IgD-negative memory B cell (primary cell): ENCODE measurements around the gene AIFM1. TPM values are rescaled to one million over a fixed set of nuclear protein-coding genes. Genes with fewer than 3 reads are reported as not detected.

Experiments
- H3K27ac Mint-ChIP-seq, 3 donors: one replicate each; pipeline ENCODE4 v1.8.0; 2020 to 2022; ENCODE audit warnings: mild to moderate bottlenecking in 3 of 3, mixed read lengths in 3 of 3, moderate library complexity in 1 of 3
- H3K27me3 Mint-ChIP-seq: one replicate; pipeline ENCODE4 v1.8.0; 2021; ENCODE audit warnings: mixed read lengths
- H3K36me3 Mint-ChIP-seq: one replicate; pipeline ENCODE4 v1.8.0; 2020; ENCODE audit warnings: mild to moderate bottlenecking, mixed read lengths
- H3K4me1 Mint-ChIP-seq, 3 donors: one replicate each; pipeline ENCODE4 v1.8.0; 2020 to 2022; ENCODE audit warnings: mixed read lengths in 3 of 3, mild to moderate bottlenecking in 1 of 3
- H3K4me3 Mint-ChIP-seq, 4 donors: one replicate each; pipeline ENCODE4 v1.8.0; 2020 to 2022; ENCODE audit warnings: mild to moderate bottlenecking in 4 of 4, mixed read lengths in 4 of 4, moderate library complexity in 3 of 4
- H3K9me3 Mint-ChIP-seq, 3 donors: one replicate each; pipeline ENCODE4 v1.8.0; 2020 to 2021; ENCODE audit warnings: mixed read lengths in 3 of 3, mild to moderate bottlenecking in 1 of 3
- polyA plus RNA-seq: library from polyadenylated mRNA; unstranded; fragments of 300-500 nt; fragmentation: Illumina TruSeq; gene quantifications from one replicate; pipeline ENCODE4 v1.2.3, GENCODE V29; 2021

The AIFM1 gene
- 26.2 TPM for polyA plus RNA-seq

- peaks cover 2% of the 10 kb centered on the region for H3K36me3 Mint-ChIP-seq
- peak within 1 kb of the TSS; percentile 84 to 98 (median 90) for H3K4me3 Mint-ChIP-seq
- no peaks in the 10 kb centered on the region for H3K9me3 Mint-ChIP-seq
- H3K4me1 Mint-ChIP-seq: peaks cover 12 to 21% (median 14%) of the 10 kb centered on the region in 3 donors
- H3K27me3 Mint-ChIP-seq: no peaks in the 10 kb centered on the region
- peak within 1 kb of the TSS; percentile 78 to 90 (median 86) for H3K27ac Mint-ChIP-seq
These were observed at the start of gene AIFM1 for GRCh38 chrX:130165703-130166502. AIFM1 (minus strand) TSS chrX:130165841; CDS start chrX:130165656, 185 bp downstream.

- Mint-ChIP-seq H3K27ac (peak overlapping the region in 1 of 3 donors; percentile 44), H3K9me3 (peaks cover 0 to 4% (median 0%) of the 10 kb centered on the region in 3 donors), H3K36me3 (peaks cover 2% of the 10 kb centered on the region), H3K27me3 (peaks cover 5% of the 10 kb centered on the region), H3K4me1 (no peaks in the 10 kb centered on the region), H3K4me3 (no peak overlapping the region)
These were observed 47.7 kb upstream of the AIFM1 start for GRCh38 chrX:130213376-130213775.

GRCh38 chrX:130212371-130212770 lies 46.7 kb upstream of the AIFM1 start:
- Mint-ChIP-seq H3K4me1 (no peaks in the 10 kb centered on the region), H3K27me3 (peaks cover 5% of the 10 kb centered on the region), H3K4me3 (no peak overlapping the region), H3K36me3 (peaks cover 2% of the 10 kb centered on the region), H3K27ac (peak overlapping the region in 1 of 3 donors; percentile 26), H3K9me3 (peaks cover 0 to 4% (median 0%) of the 10 kb centered on the region in 3 donors)

GRCh38 chrX:130211415-130212186 lies 46.0 kb upstream of the AIFM1 start:
- H3K4me3 Mint-ChIP-seq: no peak overlapping the region
- H3K27me3 Mint-ChIP-seq: peaks cover 5% of the 10 kb centered on the region
- H3K36me3 Mint-ChIP-seq: peaks cover 2% of the 10 kb centered on the region
- no peak overlapping the region for H3K27ac Mint-ChIP-seq
- no peaks in the 10 kb centered on the region for H3K4me1 Mint-ChIP-seq
- no peaks in the 10 kb centered on the region for H3K9me3 Mint-ChIP-seq

DNA sequence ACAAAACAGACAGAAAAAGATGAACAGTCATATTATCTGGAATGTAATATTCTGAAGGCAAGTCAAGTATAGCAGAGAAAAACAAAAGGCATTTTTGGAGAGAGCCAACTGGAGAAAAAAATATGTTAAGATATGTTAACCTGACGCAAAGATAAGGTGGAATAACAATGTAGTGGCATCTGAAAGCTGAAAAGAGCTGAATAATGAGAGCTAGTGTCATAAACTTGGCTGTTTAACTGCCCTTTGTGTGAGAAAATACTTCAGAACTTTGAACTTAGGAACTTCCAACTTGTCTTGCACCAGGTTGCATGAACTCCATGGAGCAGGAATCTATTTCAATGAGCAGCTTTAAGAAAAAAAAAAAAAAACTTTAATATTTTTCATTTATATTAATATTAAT lies 39.0 kb upstream of the AIFM1 start:
- Mint-ChIP-seq H3K4me3 (no peak overlapping the region), H3K27me3 (no peaks in the 10 kb centered on the region), H3K4me1 (no peaks in the 10 kb centered on the region), H3K27ac (no peak overlapping the region), H3K9me3 (no peaks in the 10 kb centered on the region), H3K36me3 (no peaks in the 10 kb centered on the region)

GRCh38 chrX:130197464-130197863 lies 31.8 kb upstream of the AIFM1 start:
- no peak overlapping the region for H3K27ac Mint-ChIP-seq
- peaks cover 2% of the 10 kb centered on the region for H3K27me3 Mint-ChIP-seq
- no peaks in the 10 kb centered on the region for H3K9me3 Mint-ChIP-seq
- peaks cover 0 to 5% (median under 1%) of the 10 kb centered on the region in 3 donors for H3K4me1 Mint-ChIP-seq
- H3K36me3 Mint-ChIP-seq: no peaks in the 10 kb centered on the region
- no peak overlapping the region for H3K4me3 Mint-ChIP-seq

DNA sequence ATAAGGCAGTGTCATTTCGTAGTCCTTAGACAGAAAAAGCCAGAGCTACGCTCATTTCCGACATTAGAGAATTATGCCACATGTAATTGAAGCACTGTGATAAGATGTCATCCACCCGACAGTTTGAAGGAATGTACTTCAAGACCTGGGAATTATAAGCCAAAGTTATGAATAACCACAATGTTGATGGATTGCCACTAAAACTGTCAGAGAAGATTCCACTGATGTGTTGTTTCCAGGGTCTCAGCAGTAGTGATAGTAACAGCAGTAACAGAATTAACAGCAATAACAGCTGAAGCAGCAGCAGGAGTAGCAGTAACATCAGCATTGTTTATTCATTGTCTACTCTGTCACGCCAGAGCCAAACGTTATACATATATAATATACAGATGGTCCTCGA lies 30.8 kb upstream of the AIFM1 start:
- Mint-ChIP-seq H3K4me3 (no peak overlapping the region), H3K27ac (no peak overlapping the region), H3K4me1 (peaks cover 1 to 7% (median 4%) of the 10 kb centered on the region in 3 donors), H3K9me3 (no peaks in the 10 kb centered on the region), H3K36me3 (no peaks in the 10 kb centered on the region), H3K27me3 (peaks cover 2% of the 10 kb centered on the region)

DNA sequence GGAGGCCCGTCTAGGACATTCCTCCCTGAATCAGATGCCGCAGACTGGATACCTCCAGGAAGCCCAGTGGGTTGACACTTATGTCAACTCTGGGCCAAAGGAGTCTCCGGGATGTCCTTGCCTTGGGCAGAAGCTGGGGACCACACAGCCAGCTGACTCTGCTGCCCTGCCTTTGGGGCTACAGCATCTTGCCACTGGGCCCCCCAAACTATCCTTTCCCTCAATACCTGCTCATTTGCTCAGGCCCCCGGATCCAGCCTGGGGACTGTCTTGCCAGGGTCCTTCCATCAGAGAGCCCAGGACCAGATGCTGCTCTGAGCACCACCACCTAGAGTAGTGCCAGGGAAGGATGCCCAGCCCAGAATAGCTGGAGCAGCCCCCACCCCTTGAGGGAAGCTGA lies 25.2 kb upstream of the AIFM1 start:
- H3K4me3 Mint-ChIP-seq: no peak overlapping the region
- H3K27ac Mint-ChIP-seq: no peak overlapping the region
- H3K27me3 Mint-ChIP-seq: peaks cover 5% of the 10 kb centered on the region
- no peaks in the 10 kb centered on the region for H3K9me3 Mint-ChIP-seq
- H3K36me3 Mint-ChIP-seq: no peaks in the 10 kb centered on the region
- peaks cover 3 to 7% (median 4%) of the 10 kb centered on the region in 3 donors for H3K4me1 Mint-ChIP-seq

DNA sequence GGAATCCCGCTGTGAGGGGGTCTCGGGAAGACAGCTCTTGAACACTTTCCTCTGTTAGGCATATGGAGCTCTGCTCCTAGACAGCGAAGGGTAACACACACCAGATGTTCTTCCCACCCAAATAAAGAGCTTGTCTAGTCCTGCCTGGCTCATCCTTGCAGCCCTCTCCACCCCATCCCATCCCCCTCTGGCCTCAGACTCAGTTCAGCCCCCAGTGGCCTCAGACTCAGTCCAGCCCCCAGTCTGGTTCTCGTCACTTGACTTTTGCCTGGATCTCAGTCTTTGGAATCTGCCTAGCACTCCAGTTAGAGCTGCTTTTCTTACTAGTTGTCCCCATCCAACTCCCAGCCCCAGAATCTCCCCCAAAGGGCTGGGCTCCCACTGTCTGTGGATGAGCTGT lies 21.0 kb upstream of the AIFM1 start:
- Mint-ChIP-seq H3K27ac (no peak overlapping the region), H3K27me3 (peaks cover 3% of the 10 kb centered on the region), H3K4me3 (no peak overlapping the region), H3K4me1 (peaks cover 7 to 16% (median 10%) of the 10 kb centered on the region in 3 donors), H3K36me3 (no peaks in the 10 kb centered on the region), H3K9me3 (no peaks in the 10 kb centered on the region)

- Mint-ChIP-seq H3K27me3 (peaks cover 3% of the 10 kb centered on the region), H3K36me3 (no peaks in the 10 kb centered on the region), H3K4me1 (peaks cover 7 to 16% (median 10%) of the 10 kb centered on the region in 3 donors), H3K9me3 (peaks cover 0 to 2% (median 0%) of the 10 kb centered on the region in 3 donors), H3K4me3 (no peak overlapping the region), H3K27ac (peak overlapping the region in 1 of 3 donors; percentile 38)
These were observed 19.2 kb upstream of the AIFM1 start for GRCh38 chrX:130184857-130185256.

GRCh38 chrX:130184168-130184567 lies 18.5 kb upstream of the AIFM1 start:
- Mint-ChIP-seq H3K4me1 (peaks cover 7 to 16% (median 10%) of the 10 kb centered on the region in 3 donors), H3K27ac (peak overlapping the region in 1 of 3 donors; percentile 77), H3K36me3 (no peaks in the 10 kb centered on the region), H3K27me3 (peaks cover 3% of the 10 kb centered on the region), H3K9me3 (peaks cover 0 to 2% (median 0%) of the 10 kb centered on the region in 3 donors), H3K4me3 (peak overlapping the region in 1 of 4 donors; percentile 23)

DNA sequence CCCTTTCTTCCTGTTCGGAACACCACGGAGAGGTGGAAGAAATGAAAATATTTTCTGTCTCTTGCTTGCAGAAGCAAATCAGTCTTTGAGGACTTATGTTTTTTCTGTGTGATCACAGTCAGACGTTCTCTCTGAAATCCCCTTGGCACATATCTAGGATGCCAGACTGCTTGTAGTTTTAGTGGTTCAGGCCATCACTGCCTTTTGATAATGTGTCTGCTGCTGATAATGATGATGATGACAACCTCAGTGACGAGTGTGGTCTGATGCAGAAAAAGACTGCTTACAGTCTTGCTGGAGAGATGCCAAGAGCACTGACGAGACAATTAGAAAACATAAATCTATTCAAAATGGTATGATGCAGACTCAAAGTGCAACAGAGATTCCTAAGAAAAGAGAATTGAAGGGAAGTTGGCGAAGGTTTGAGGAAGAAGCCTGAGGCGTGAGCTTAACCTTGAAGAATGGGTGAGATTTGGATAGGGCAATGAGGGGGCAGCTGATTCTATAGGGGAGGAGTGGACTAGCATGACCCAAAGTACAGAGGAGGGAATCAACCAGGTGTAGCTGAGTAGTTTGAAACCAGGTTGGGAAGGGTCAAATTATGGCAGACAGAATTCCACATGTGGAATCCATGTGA lies 14.1 kb upstream of the AIFM1 start:
- no peak overlapping the region for H3K4me3 Mint-ChIP-seq

GRCh38 chrX:130179170-130179569 lies 13.5 kb upstream of the AIFM1 start:
- Mint-ChIP-seq H3K27ac (peak overlapping the region in 1 of 3 donors; percentile 31), H3K36me3 (no peaks in the 10 kb centered on the region), H3K27me3 (peaks cover 1% of the 10 kb centered on the region), H3K4me1 (peaks cover 27 to 36% (median 33%) of the 10 kb centered on the region in 3 donors), H3K9me3 (peaks cover 0 to 2% (median 0%) of the 10 kb centered on the region in 3 donors), H3K4me3 (no peak overlapping the region)

More for the DNA sequence above, 14.1 kb upstream of the AIFM1 start:
- H3K9me3 Mint-ChIP-seq: peaks cover 0 to 2% (median 0%) of the 10 kb centered on the region in 3 donors
- H3K36me3 Mint-ChIP-seq: no peaks in the 10 kb centered on the region
- H3K4me1 Mint-ChIP-seq: peaks cover 26 to 31% (median 31%) of the 10 kb centered on the region in 3 donors
- no peak overlapping the region for H3K27ac Mint-ChIP-seq
- peaks cover 1% of the 10 kb centered on the region for H3K27me3 Mint-ChIP-seq

GRCh38 chrX:130176942-130177341 lies 11.3 kb upstream of the AIFM1 start:
- peak overlapping the region in 2 of 3 donors; percentile 80 to 82 for H3K27ac Mint-ChIP-seq
- peaks cover 0 to 2% (median 0%) of the 10 kb centered on the region in 3 donors for H3K9me3 Mint-ChIP-seq
- H3K36me3 Mint-ChIP-seq: no peaks in the 10 kb centered on the region
- peak overlapping the region in 1 of 4 donors; percentile 45 for H3K4me3 Mint-ChIP-seq
- H3K4me1 Mint-ChIP-seq: peaks cover 34 to 37% (median 34%) of the 10 kb centered on the region in 3 donors
- H3K27me3 Mint-ChIP-seq: peaks cover 1% of the 10 kb centered on the region
